RWPE1 (cell line): ENCODE results near the gene CLEC4G.

Source experiments
- CTCF ChIA-PET: fragments of 350-600 bp; sonication (Branson Sonifier 250); formaldehyde crosslinking; extraction: SDS; loops from one replicate; lab custom pipeline; 2021; lab: Yijun Ruan, JAX
- POLR2A ChIA-PET: fragments of 400-600 bp; formaldehyde crosslinking; extraction: SDS; loops from one replicate; lab custom pipeline; 2020; ENCODE audit warnings: antibody characterized with exemption; ENCODE audit not compliant: low non-redundant PET; lab: Yijun Ruan, JAX
- DNase-seq: peaks from one replicate; pipeline ENCODE4 v3.0.0; 2012; ENCODE audit warnings: low spot score
- H3K27ac ChIP-seq: fragments of 450-650 bp; 2 replicates; pipeline ENCODE4 v1.5.1; 2017
- TF ChIP-seq, protein P1 (sequence below): fragments of 450-650 bp; conservative IDR thresholded peaks from 2 replicates; pipeline ENCODE4 v1.5.1; 2017; ENCODE audit warnings: low read depth, mild to moderate bottlenecking

CLEC4G gene

DNA sequence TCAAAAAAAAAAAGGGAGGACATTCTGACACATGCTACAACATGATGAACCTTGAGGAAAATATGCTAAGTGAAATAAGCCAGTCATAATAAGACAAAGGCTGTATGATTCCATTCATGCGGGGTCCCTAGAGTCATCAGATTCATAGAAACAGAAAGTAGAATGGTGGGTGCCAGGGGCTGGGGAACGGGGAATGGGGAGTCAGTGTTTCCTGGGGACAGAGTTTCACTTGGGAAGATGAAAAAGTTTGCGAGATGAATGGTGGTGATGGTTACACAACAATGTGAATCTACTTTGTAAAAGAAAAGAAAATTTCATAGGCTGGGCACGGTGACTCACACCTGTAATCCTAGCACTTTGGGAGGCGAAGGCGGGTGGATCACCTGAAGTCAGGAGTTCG, 6.1 kb upstream of the CLEC4G start:
- H3K27ac ChIP-seq: no peak overlapping the region
- CTCF ChIA-PET: no interaction called here
- POLR2A ChIA-PET: no interaction called here
- TF ChIP-seq, protein P1, sequence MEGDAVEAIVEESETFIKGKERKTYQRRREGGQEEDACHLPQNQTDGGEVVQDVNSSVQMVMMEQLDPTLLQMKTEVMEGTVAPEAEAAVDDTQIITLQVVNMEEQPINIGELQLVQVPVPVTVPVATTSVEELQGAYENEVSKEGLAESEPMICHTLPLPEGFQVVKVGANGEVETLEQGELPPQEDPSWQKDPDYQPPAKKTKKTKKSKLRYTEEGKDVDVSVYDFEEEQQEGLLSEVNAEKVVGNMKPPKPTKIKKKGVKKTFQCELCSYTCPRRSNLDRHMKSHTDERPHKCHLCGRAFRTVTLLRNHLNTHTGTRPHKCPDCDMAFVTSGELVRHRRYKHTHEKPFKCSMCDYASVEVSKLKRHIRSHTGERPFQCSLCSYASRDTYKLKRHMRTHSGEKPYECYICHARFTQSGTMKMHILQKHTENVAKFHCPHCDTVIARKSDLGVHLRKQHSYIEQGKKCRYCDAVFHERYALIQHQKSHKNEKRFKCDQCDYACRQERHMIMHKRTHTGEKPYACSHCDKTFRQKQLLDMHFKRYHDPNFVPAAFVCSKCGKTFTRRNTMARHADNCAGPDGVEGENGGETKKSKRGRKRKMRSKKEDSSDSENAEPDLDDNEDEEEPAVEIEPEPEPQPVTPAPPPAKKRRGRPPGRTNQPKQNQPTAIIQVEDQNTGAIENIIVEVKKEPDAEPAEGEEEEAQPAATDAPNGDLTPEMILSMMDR: no peak
- no peak for DNase-seq

DNA sequence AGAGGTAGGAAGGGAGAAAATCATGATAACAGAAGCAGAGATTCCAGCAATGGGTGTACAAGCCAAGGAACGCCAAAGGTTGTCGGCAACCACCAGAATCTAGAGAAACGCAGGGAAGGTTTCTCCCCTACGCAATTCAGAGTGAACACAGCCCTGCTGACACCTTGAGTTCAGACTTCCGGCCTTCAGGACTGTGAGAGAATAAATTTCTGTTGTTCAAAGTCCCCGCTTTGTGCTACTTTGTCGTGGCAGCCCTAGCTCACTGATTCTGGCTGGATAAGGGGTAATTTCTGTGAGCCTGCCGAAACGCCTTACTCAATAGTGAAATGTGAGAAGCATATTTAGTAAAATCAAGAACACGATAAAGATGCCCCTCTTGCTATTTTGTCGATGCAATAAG, 5.3 kb upstream of the CLEC4G start:
- no peak overlapping the region for H3K27ac ChIP-seq
- ChIA-PET POLR2A (no interaction called here), CTCF (no interaction called here)
- no peak for DNase-seq
- TF ChIP-seq, protein P1: no peak

DNA sequence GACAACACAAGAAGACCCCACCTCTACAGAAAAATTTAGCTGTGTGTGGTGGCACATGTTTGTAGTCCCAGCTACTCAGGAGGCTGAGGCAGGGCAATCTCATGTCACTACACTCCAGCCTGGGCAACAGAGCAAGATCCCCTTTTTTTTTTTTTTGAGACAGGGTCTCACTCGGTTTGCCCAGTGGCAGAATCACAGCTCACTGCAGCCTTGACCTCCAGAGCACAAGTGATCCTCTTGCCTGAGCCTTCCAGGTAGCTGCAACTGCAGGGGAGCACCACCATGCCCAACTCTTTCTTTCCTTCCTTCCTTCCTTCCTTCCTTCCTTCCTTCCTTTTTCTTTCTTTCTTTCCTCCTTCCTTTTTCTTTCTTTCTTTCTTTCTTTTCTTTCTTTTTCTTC, 4.2 kb upstream of the CLEC4G start:
- DNase-seq: no peak
- TF ChIP-seq, protein P1: no peak
- ChIA-PET POLR2A (no interaction called here), CTCF (no interaction called here)
- H3K27ac ChIP-seq: no peak overlapping the region

DNA sequence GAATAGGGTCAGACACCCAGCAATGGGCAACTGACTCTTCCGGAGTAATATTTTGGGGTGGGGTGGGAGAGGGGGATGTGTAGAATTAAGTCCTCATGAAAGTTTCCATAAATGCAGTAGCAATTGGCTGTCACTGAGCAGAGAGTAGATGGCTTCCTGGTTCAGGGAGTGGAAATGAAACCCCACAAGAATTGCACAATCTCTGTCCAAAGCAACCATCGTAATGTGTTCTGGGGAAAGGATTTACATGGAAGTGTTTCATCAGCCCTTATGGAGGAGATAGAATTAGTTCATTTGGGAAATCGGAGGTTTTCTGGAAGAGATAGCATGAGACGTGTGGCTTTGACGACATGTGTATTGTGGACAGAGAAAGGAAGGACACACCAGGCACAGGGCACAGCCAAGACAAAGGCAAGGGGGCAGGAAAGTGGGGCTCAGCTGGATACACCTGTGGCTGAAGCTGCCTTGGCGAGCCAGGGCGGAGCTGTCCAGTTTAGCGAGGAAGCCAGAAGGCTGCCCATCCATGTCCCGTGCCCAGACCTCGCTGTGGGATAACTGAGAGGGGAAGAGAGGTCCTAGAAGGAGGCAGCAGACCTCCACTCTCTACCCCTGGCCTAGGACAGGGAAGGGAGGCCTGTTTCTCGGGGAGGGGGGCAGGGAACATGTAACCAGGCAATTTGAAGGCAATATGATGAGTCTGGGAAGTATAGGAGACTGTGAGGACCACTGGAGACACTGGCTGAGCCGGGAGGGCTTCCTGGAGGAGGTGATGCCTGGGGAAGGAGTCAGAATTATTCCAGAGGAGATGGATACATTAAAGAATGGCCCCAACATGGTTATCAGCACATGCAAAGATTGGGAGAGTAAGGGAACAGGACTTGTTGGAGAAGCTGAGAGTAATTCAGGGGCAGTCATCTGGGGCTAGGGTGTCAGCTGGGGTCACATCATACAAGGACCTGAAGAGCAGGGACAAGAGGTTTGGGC, 2.6 kb upstream of the CLEC4G start:
- CTCF ChIA-PET: interaction anchor here (0.7 kb wide), 1 partner anchor 18 kb away, joined by 3 read pairs; no protein-coding TSS in a partner anchor
- POLR2A ChIA-PET: no interaction called here
- H3K27ac ChIP-seq: no peak overlapping the region
- DNase-seq: no peak
- TF ChIP-seq, protein P1: no peak

DNA sequence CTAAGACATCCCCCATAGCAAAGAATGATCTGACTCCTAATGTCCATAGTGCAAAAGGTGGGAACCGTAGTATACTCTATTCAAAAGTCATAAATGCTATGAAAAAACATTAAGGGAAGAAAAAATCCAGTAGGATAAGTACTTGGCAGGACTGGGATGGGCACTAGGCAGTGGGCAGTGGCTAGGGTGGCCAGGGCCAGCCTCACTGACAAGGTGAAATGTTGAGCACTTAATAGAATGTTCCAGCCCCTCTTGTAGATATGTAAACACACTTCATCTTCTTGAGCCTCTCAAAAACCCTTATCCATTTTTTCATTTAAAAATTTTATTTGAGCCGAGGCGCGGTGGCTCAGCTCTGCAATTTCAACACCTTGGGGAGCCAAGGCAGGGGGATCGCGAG, 1.5 kb upstream of the CLEC4G start:
- no peak overlapping the region for H3K27ac ChIP-seq
- no peak for DNase-seq
- CTCF ChIA-PET: interaction anchor here (0.7 kb wide), 1 partner anchor 17 kb away, joined by 3 read pairs; no protein-coding TSS in a partner anchor
- POLR2A ChIA-PET: no interaction called here
- TF ChIP-seq, protein P1: no peak

DNA sequence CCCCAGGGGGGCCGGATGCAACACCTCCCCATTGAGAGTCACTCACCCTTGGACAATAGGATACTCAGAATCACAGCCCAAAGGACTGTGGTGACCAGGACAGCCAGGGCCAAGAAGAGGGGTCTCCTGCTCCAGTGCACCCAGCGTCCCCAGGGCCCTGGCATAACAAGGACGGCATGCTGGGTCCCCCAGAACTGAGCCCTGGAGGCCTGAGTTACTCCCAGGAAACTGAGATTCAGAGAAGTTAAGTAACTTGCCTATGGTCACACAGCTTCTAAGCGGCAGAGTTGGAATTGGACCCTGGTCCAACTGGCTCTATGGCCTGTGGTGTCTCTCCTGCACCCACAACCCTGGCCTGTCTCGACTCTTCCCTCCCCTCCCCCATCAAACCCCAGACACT, 295 bp downstream of the CLEC4G start:
- no peak for DNase-seq
- POLR2A ChIA-PET: no interaction called here
- CTCF ChIA-PET: interaction anchor here (0.7 to 1.0 kb wide), 2 partner anchors 68 to 94 kb away, joined by 3 read pairs; no protein-coding TSS in a partner anchor
- H3K27ac ChIP-seq: no peak overlapping the region
- TF ChIP-seq, protein P1: no peak
